HEK293 (cell line): ENCODE results near the gene WARS2.

Source experiments
- CTCF ChIA-PET: fragments of 350-600 bp; formaldehyde crosslinking; extraction: SDS; loops from one replicate; lab custom pipeline; 2021; ENCODE audit warnings: antibody characterized with exemption; lab: Yijun Ruan, JAX
- POLR2A ChIA-PET: fragments of 300-600 bp; formaldehyde crosslinking; extraction: SDS; loops from one replicate; lab custom pipeline; 2020; ENCODE audit warnings: antibody characterized with exemption, inconsistent platforms; lab: Yijun Ruan, JAX
- H3K27ac ChIP-seq: fragments of 200-500 bp; sonication (Bioruptor generic); 2 replicates; pipeline ENCODE4 v1.5.1; 2014; ENCODE audit warnings: low read depth, low read length, control low read depth, inconsistent platforms; ENCODE audit errors: extremely low read depth
- H3K36me3 ChIP-seq, 2 experiments: fragments of 200-500 bp in 1 of 2; sonication (Bioruptor generic) in 1 of 2; 1 replicate in 1 of 2; 2 replicates in 1 of 2; pipeline ENCODE4 v1.5.1; 2014 to 2017; ENCODE audit warnings: inconsistent platforms in 2 of 2, low read length in 2 of 2; ENCODE audit not compliant: control insufficient read depth in 2 of 2, insufficient read depth in 1 of 2
- H3K4me1 ChIP-seq: fragments of 200-500 bp; sonication (Bioruptor generic); 2 replicates; pipeline ENCODE4 v1.5.1; 2014; ENCODE audit warnings: mild to moderate bottlenecking, low read length, inconsistent platforms; ENCODE audit not compliant: control insufficient read depth, insufficient read depth
- H3K4me3 ChIP-seq: 2 replicates; pipeline ENCODE4 v1.5.1; 2011; ENCODE audit warnings: low read depth, mild to moderate bottlenecking, control low read depth, low read length, moderate library complexity
- H3K9me3 ChIP-seq: fragments of 200-500 bp; sonication (Bioruptor generic); 2 replicates; pipeline ENCODE4 v1.5.1; 2014; ENCODE audit warnings: low read depth, low read length, inconsistent platforms; ENCODE audit not compliant: control insufficient read depth, insufficient read depth
- FEZF1 ChIP-seq: fragments of 450-650 bp; formaldehyde crosslinking; IDR thresholded peaks from 2 replicates; pipeline ENCODE4 v1.5.1; 2016; ENCODE audit warnings: missing biosample characterization, missing genetic modification characterization
- GFI1B ChIP-seq: fragments of 450-650 bp; formaldehyde crosslinking; IDR thresholded peaks from 2 replicates; pipeline ENCODE4 v1.5.1; 2016; ENCODE audit warnings: missing biosample characterization, missing genetic modification characterization
- KLF9 ChIP-seq: fragments of 450-650 bp; formaldehyde crosslinking; IDR thresholded peaks from 2 replicates; pipeline ENCODE4 v1.5.1; 2016; ENCODE audit warnings: missing biosample characterization, missing genetic modification characterization, low read depth
- REST ChIP-seq: fragments of 450-650 bp; formaldehyde crosslinking; IDR thresholded peaks from 2 replicates; pipeline ENCODE4 v1.5.1; 2016; ENCODE audit warnings: missing biosample characterization, missing genetic modification characterization
- ZBTB17 ChIP-seq: fragments of 450-650 bp; formaldehyde crosslinking; IDR thresholded peaks from 2 replicates; pipeline ENCODE4 v1.5.1; 2016; ENCODE audit warnings: missing biosample characterization, missing genetic modification characterization
- ZEB2 ChIP-seq: fragments of 450-650 bp; formaldehyde crosslinking; IDR thresholded peaks from 2 replicates; pipeline ENCODE4 v1.5.1; 2016; ENCODE audit warnings: missing biosample characterization, missing genetic modification characterization
- ZFP41 ChIP-seq: fragments of 450-650 bp; formaldehyde crosslinking; IDR thresholded peaks from 2 replicates; pipeline ENCODE4 v1.5.1; 2016; ENCODE audit warnings: missing biosample characterization, missing genetic modification characterization, borderline replicate concordance
- ZNF2 ChIP-seq: fragments of 450-650 bp; formaldehyde crosslinking; IDR thresholded peaks from 2 replicates; pipeline ENCODE4 v1.5.1; 2016; ENCODE audit warnings: missing biosample characterization, missing genetic modification characterization
- ZNF335 ChIP-seq: fragments of 450-650 bp; formaldehyde crosslinking; conservative IDR thresholded peaks from 2 replicates; pipeline ENCODE4 v1.5.1; 2016; ENCODE audit warnings: missing biosample characterization, missing genetic modification characterization
- ZNF530 ChIP-seq: fragments of 450-650 bp; formaldehyde crosslinking; IDR thresholded peaks from 2 replicates; pipeline ENCODE4 v1.5.1; 2016; ENCODE audit warnings: low read depth, missing biosample characterization, missing genetic modification characterization
- ZNF548 ChIP-seq: fragments of 450-650 bp; formaldehyde crosslinking; IDR thresholded peaks from 2 replicates; pipeline ENCODE4 v1.5.1; 2016; ENCODE audit warnings: missing biosample characterization, missing genetic modification characterization
- ZNF580 ChIP-seq: fragments of 450-650 bp; formaldehyde crosslinking; IDR thresholded peaks from 2 replicates; pipeline ENCODE4 v1.5.1; 2016; ENCODE audit warnings: missing biosample characterization, missing genetic modification characterization
- ZNF704 ChIP-seq: fragments of 450-650 bp; formaldehyde crosslinking; IDR thresholded peaks from 2 replicates; pipeline ENCODE4 v1.5.1; 2016; ENCODE audit warnings: missing biosample characterization, missing genetic modification characterization
- ZNF785 ChIP-seq: fragments of 450-650 bp; formaldehyde crosslinking; IDR thresholded peaks from 2 replicates; pipeline ENCODE4 v1.5.1; 2016; ENCODE audit warnings: missing biosample characterization, missing genetic modification characterization
- ZXDB ChIP-seq: fragments of 450-650 bp; formaldehyde crosslinking; IDR thresholded peaks from 2 replicates; pipeline ENCODE4 v1.5.1; 2016; ENCODE audit warnings: missing biosample characterization, missing genetic modification characterization

The WARS2 gene

GRCh38 chr1:118982266-118982665 lies 158.2 kb downstream of the WARS2 start:
- no peak overlapping the region for H3K27ac ChIP-seq

GRCh38 chr1:118981436-118981835 lies 159.0 kb downstream of the WARS2 start:
- CTCF ChIA-PET: no interaction called here
- Histone ChIP-seq H3K27ac (no peak overlapping the region), H3K4me3 (no peak overlapping the region), H3K4me1 (no peaks in the 10 kb centered on the region), H3K9me3 (no peaks in the 10 kb centered on the region), H3K36me3 (no peaks in the 10 kb centered on the region)
- POLR2A ChIA-PET: no interaction called here
- TF ChIP-seq ZNF785 (tag by site-specific recombination): no peak
- TF ChIP-seq ZFP41 (tag by site-specific recombination): no peak
- TF ChIP-seq ZEB2 (tag by site-specific recombination): no peak
- TF ChIP-seq ZNF548: no peak
- no peak for TF ChIP-seq REST (tag by site-specific recombination)

More at GRCh38 chr1:118982266-118982665, 158.2 kb downstream of the WARS2 start:
- CTCF ChIA-PET: no interaction called here
- Histone ChIP-seq H3K9me3 (no peaks in the 10 kb centered on the region), H3K4me1 (no peaks in the 10 kb centered on the region), H3K4me3 (no peak overlapping the region), H3K36me3 (no peaks in the 10 kb centered on the region)
- TF ChIP-seq KLF9 (tag by site-specific recombination) (no peak), ZXDB (tag by site-specific recombination) (no peak), GFI1B (no peak), FEZF1 (no peak), ZNF335 (tag by site-specific recombination) (no peak), ZNF704 (tag by site-specific recombination) (no peak), ZNF580 (tag by site-specific recombination) (no peak), ZNF530 (tag by site-specific recombination) (no peak), ZBTB17 (tag by site-specific recombination) (no peak), ZNF2 (tag by site-specific recombination) (no peak)
- POLR2A ChIA-PET: no interaction called here
